DLD1 (cell line): Measurements from ENCODE around the gene HARBI1.

Source experiments
- in situ Hi-C: cut with HindIII; loops from 2 replicates; pipeline ENCODE4 v1.10.0; 2017; ENCODE audit warnings: low sequenced_read_pairs

Gene HARBI1

GRCh38 chr11:46633291-46634217 is 16.5 kb upstream of the HARBI1 start:
- in situ Hi-C loops = no loop called here

DNA sequence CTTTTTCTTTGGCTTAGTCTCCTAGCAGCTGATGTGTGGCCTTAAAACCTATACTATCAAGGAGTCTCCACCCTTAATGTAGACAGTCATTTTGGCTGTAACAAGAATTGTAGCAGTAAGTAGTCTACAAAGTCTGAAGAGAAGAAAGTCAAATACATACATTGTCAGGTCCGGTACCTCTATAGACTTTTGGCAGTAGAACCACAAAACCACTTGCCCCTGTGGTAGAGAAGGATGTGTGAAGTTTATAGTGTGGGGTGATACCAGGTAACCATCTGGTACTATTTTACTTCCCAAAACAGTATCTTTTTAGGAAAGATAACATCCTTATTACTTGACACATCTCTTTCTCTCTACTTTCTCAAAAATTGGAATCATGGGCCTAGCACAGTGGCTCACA is 15.5 kb upstream of the HARBI1 start:
- in situ Hi-C loops = no loop called here

DNA sequence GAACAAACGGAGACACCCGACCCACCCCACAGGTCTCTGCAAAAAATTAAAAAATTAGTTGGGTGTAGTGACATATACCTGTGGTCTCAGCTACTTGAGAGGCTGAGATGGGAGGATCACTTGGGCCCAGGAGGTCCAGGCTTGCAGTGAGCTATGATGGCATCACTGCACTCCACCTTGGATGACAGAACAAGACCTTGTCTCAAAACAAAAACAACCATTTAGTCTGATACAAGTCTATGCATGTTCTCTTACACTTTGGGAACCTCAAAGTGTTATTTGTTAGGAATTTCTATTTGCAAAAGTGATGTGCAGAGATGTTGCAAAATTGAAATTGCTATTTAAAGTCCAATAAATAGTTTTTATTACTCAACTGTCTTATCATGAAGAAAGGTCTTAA is 14.6 kb upstream of the HARBI1 start:
- in situ Hi-C loops = no loop called here

GRCh38 chr11:46630237-46630636 is 13.2 kb upstream of the HARBI1 start:
- in situ Hi-C loops = no loop called here

- in situ Hi-C loops = no loop called here
Measured at GRCh38 chr11:46628961-46629360, 11.9 kb upstream of the HARBI1 start.

DNA sequence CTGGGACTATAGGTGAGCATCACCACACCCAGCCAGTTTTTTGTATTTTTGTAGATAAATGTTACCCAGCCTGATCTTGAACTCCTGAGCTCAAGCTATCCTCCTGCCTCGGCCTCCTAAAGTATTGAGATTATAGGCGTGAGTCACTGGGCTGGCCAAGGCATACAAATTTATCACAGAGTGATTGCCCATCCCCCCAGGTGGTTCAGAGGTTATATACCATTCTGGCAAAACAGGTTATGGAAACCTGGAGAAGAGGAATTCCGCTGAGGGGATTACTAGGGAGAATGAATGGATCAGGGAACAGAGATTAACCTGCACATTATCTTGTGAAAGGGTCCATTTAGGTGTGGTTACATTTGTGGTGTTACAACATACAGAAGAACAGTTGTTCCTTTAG is 8.4 kb upstream of the HARBI1 start:
- in situ Hi-C loops = no loop called here

DNA sequence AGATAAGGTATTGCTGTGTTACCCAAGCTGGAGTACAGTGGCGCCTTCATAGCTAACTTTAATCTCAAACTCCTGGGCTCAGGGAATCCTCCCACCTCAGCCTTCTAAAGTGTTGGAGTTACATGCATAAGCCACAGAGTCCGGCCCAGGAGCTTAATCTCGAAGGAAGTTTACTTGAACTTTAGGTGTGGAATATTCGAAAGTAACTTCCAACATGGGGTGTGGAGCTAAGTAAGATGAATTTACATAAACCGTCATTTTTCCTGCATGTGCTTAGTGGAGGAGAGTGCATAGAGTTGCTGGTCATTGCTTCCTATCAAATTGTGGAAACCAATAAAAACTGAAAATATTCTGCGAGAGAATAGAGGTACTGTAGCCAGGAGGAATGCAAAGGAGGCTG is 1.8 kb upstream of the HARBI1 start:
- in situ Hi-C loops = no loop called here

GRCh38 chr11:46617972-46618314 is 916 bp upstream of the HARBI1 start:
- in situ Hi-C loops = no loop called here

- in situ Hi-C loops = no loop called here
Measured at GRCh38 chr11:46616551-46617133, 385 bp downstream of the HARBI1 start.

DNA sequence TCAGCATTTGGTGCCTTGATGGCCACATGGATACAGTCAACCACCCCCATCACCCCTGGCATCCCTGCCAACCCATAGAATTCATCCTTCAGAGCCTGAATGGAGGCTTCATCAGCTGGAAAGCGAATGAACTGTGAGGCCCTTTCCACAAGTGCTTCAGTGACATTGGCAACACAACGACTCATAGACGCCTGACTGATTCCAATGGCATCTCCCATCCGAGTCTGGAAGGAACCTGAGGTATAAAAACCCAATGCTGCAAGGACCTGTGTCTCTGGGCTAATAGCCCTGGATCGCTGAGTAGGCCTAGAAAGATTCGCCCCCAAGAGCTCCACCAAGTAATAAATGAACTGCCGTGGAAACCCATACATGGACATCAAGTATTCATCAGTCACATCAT is 1.3 kb downstream of the HARBI1 start:
- in situ Hi-C loops = no loop called here

GRCh38 chr11:46612326-46612725 is 4.7 kb downstream of the HARBI1 start:
- in situ Hi-C loops = no loop called here

DNA sequence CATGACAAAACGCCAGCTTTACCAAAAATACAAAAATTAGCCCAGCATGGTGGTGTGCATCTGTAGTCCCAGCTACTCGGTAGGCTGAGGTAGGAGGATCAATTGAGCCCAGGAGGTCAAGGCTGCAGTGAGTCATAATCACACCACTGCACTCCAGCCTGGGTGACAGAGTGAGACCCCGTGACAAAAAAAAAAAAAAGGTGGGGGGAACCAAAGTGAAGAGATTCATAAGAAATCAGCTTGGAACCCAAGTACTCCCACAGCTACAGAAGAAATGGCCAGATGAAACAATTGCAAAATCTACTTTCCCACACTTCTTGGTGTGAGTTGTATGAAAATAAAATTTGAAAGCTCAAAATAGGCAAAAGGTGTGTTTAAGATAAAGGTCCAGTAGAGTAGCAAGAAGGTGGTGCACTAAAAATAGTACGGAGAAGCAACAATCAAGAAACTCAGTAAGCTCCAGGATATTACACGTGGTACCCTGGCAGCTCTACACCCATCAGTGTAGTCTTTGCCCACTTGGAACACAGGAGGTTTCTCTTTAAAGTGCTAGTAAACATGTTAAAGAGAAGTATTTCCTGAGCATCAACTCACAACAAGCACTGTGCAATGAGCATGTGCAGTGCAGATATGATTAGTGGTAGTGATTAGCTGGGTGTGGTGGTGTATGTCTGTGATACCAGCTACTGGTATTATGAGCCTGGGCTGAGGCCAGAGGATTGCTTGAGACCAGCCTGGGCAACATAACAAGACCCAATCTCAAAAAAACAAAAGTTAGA is 5.3 kb downstream of the HARBI1 start:
- in situ Hi-C loops = no loop called here

DNA sequence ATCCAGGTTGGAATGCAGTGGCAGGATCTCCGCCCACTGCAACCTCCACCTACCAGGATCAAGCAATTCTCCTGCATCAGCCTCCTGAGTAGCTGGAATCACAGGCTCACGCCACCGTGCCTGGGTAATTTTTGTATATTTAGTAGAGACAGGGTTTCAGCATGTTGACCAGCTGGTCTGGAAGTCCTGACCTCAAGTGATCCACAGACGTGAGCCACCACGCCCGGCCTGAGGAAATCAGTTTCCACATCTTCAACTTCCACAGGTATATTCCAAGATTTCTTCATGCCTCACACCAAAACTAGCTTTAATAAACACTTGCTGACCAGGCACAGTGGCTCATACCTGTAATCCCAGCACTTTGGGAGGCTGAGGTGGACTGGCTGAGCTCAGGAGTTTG is 7.6 kb downstream of the HARBI1 start:
- in situ Hi-C loops = no loop called here

DNA sequence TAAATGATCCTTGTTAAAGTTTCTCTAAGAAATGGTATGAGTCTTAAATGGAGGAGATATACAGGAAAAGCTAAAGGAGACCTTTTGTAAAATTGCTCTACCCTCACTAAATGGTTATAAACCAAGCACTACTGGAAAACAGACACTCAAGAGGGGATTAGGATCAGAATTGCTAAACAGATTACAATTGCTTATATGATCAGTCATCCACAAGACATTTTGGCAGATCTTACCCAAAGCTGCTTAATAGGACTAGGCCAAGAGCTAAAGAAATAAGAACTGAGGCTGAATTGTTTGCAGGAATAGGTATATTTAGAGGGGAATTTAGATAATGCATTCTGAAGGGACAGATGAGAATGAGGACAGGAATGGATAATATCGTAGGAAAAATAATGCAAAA is 9.5 kb downstream of the HARBI1 start:
- in situ Hi-C loops = no loop called here

GRCh38 chr11:46604796-46605195 is 12.2 kb downstream of the HARBI1 start:
- in situ Hi-C loops = no loop called here

DNA sequence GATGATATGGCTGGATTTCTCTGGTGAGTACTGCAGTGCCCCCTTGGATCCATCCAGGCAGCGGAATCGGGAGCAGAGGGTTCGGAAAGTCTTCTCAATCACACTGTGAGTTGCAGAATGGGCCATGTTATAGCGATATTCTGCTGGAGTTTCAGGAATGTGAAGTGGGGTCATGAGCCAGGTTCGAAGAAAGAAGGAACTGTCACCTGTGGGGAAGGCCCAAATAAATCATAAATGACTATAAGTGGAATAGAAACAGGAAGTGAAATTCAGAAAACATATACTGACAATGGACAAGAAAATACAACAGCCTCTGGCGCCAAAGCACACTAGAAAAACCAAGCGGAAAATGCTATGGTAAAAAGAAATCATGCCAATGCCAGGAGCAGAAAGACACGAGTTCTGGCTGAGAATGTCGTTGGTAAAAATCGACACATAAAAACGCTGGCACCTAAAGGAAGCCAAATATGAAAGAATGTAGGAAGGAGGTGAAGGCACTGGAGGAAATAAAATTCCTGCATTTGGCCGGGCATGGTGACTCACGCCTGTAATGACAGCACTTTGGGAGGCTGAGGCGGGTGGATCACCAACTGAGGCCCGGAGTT is 13.2 kb downstream of the HARBI1 start:
- in situ Hi-C loops = no loop called here

DNA sequence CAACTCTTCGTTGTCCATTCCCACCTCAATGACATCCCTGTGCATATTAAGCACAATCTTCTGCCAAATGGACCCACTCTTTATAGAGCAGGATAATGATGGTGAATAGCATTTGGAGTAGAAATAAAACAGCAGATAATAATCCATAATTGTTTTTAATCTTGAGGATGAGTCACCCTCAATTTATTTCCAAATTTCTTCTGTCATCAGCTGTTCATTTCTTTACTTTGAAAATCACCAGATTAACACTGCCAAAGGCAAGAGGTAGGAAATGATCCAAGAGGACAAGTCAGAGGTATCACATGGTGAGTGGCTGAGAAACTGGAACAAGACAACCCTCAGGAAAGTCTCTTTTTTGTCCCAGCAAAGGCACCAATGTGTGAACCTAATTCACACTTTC is 15.9 kb downstream of the HARBI1 start:
- in situ Hi-C loops = no loop called here

DNA sequence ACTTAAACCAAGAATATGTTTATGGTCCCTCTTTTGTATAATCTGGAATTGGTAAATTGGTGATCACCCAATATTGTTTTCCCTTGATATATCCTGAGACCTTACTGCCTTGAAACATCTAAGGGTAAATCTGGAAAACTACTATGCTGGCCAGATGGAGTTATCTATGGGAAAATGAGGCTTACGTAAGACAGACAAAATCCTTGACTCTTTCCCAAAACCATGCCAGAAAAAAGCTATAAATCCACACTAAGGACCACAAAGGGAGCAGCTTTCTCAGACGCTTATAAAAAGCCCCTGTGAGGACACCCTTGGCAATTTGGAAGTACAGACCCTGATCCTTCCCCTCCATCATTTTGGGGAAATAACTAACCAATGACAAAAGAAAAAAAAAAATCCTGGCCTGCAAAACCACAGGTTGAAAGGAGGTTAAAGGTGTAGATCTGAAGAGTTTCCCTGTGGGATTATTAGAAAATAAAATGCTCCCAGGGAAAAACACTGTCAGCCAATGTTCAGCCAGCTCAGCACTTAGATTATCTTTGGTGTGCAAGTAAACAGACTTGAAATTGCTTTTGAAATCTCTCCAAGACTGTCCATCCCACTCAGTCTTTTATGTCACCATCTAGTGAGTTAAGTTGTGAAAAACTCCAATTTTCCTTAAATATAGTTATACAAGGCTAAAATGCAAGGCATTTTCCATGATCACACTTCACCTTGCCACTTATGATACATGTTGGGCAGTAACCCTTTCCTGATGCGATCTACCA is 16.6 kb downstream of the HARBI1 start:
- in situ Hi-C loops = no loop called here

- in situ Hi-C loops = no loop called here
Measured at GRCh38 chr11:46599340-46600193, 17.5 kb downstream of the HARBI1 start.
